A673 (cell line): ENCODE data around the gene SPTLC3. TPM values are rescaled to one million over a fixed set of nuclear protein-coding genes. Genes with fewer than 3 reads are reported as not detected.

Experiments
- BruUV-seq: library from RNA; stranded (reverse); fragments of 400-500 nt; replicated peaks from 2 replicates; lab custom pipeline; 2021; lab: Mats Ljungman, UMichigan
- CTCF ChIA-PET: fragments of 300-600 bp; sonication (Branson Sonifier 250); formaldehyde crosslinking; loops from one replicate; lab custom pipeline; 2022; ENCODE audit warnings: antibody characterized with exemption; lab: Charles Lee
- POLR2A ChIA-PET: fragments of 300-600 bp; sonication (Branson Sonifier 250); formaldehyde crosslinking; loops from one replicate; lab custom pipeline; 2022; ENCODE audit warnings: antibody characterized with exemption; ENCODE audit not compliant: low non-redundant PET; lab: Charles Lee
- DNase-seq: peaks from one replicate; pipeline ENCODE4 v3.0.0-alpha.2; 2015; ENCODE audit warnings: low spot score
- H3K27ac ChIP-seq: fragments of 200-600 bp; sonication (generic); 2 replicates; pipeline ENCODE4 v1.5.1; 2016; ENCODE audit warnings: mixed run types, low read depth, mild to moderate bottlenecking, mixed read lengths, antibody characterized with exemption, low read length; ENCODE audit not compliant: poor library complexity, severe bottlenecking
- H3K27me3 ChIP-seq: fragments of 200-600 bp; sonication (generic); replicated peaks from 2 replicates; pipeline ENCODE4 v1.6.1; 2017; ENCODE audit warnings: mixed run types, low read depth, mild to moderate bottlenecking, mixed read lengths, antibody characterized with exemption, low read length; ENCODE audit not compliant: insufficient read depth, poor library complexity
- H3K36me3 ChIP-seq: fragments of 200-600 bp; sonication (generic); 2 replicates; pipeline ENCODE4 v1.6.1; 2016; ENCODE audit warnings: mixed run types, mild to moderate bottlenecking, mixed read lengths, antibody characterized with exemption, low read length; ENCODE audit not compliant: insufficient read depth, poor library complexity, severe bottlenecking
- H3K4me1 ChIP-seq: fragments of 200-600 bp; sonication (generic); 2 replicates; pipeline ENCODE4 v1.6.1; 2017; ENCODE audit warnings: mixed run types, mild to moderate bottlenecking, mixed read lengths, antibody characterized with exemption, low read length; ENCODE audit not compliant: insufficient read depth, poor library complexity, severe bottlenecking
- H3K4me3 ChIP-seq: fragments of 200-600 bp; sonication (generic); 2 replicates; pipeline ENCODE4 v1.5.1; 2016; ENCODE audit warnings: low read depth, mixed run types, mild to moderate bottlenecking, mixed read lengths, low read length; ENCODE audit not compliant: poor library complexity, severe bottlenecking
- H3K9me3 ChIP-seq: fragments of 200-600 bp; sonication (generic); 2 replicates; pipeline ENCODE4 v1.6.1; 2016; ENCODE audit warnings: mixed run types, low read depth, mild to moderate bottlenecking, mixed read lengths, antibody characterized with exemption, low read length; ENCODE audit not compliant: poor library complexity, severe bottlenecking
- CTCF ChIP-seq: fragments of 300-800, 200-600 bp; sonication (generic); conservative IDR thresholded peaks from 2 replicates; pipeline ENCODE4 v1.5.1; 2017; ENCODE audit warnings: low read depth, mild to moderate bottlenecking, antibody characterized with exemption, low read length, moderate library complexity, mixed read lengths
- EZH2 ChIP-seq: fragments of 200-600 bp; sonication (generic); IDR thresholded peaks from 2 replicates; pipeline ENCODE4 v1.6.1; 2017; ENCODE audit warnings: borderline replicate concordance, low read depth, mild to moderate bottlenecking, mixed read lengths, antibody characterized with exemption, low read length; ENCODE audit not compliant: poor library complexity, severe bottlenecking
- intact Hi-C: fragments of 100-400 bp; cut with micrococcal nuclease; formaldehyde crosslinking; loops from one replicate; pipeline ENCODE4 v1.10.0; 2022; ENCODE audit not compliant: unreplicated experiment
- total RNA-seq: library from RNA; stranded (reverse); gene quantifications from 2 replicates; pipeline ENCODE4 v1.2.3, GENCODE V29; 2021

Gene SPTLC3
- total RNA-seq, 1 experiment from 2014 or later, result 0.06 TPM

- H3K27me3 ChIP-seq, result no peaks in the 10 kb centered on the region
- no peaks in the 10 kb centered on the region for H3K9me3 ChIP-seq
- ChIA-PET CTCF (no interaction called here), POLR2A (no interaction called here)
- no peak for DNase-seq
- intact Hi-C loops, result no loop called here
- no peak overlapping the region for H3K4me3 ChIP-seq
- no peak overlapping the region for H3K27ac ChIP-seq
- H3K4me1 ChIP-seq, result no peaks in the 10 kb centered on the region
- TF ChIP-seq EZH2 (no peak), CTCF (no peak)
- no TSS peak for BruUV-seq
- no peaks in the 10 kb centered on the region for H3K36me3 ChIP-seq
Observed at GRCh38 chr20:13017235-13017634, 8.5 kb downstream of the SPTLC3 start.

- no TSS peak for BruUV-seq
- intact Hi-C loops, result no loop called here
- H3K36me3 ChIP-seq, result no peaks in the 10 kb centered on the region
- ChIA-PET CTCF (no interaction called here), POLR2A (no interaction called here)
- TF ChIP-seq EZH2, result no peak
- no peak for TF ChIP-seq CTCF
- no peak for DNase-seq
- no peaks in the 10 kb centered on the region for H3K27me3 ChIP-seq
- H3K9me3 ChIP-seq, result no peaks in the 10 kb centered on the region
- no peak overlapping the region for H3K4me3 ChIP-seq
- no peaks in the 10 kb centered on the region for H3K4me1 ChIP-seq
- H3K27ac ChIP-seq, result no peak overlapping the region
Observed at GRCh38 chr20:13017883-13018535, 9.2 kb downstream of the SPTLC3 start.

- H3K4me1 ChIP-seq, result no peaks in the 10 kb centered on the region
Observed at GRCh38 chr20:13021205-13021970, 12.6 kb downstream of the SPTLC3 start.

More at GRCh38 chr20:13021205-13021970, 12.6 kb downstream of the SPTLC3 start:
- Histone ChIP-seq H3K36me3 (no peaks in the 10 kb centered on the region), H3K4me3 (no peak overlapping the region), H3K9me3 (no peaks in the 10 kb centered on the region), H3K27me3 (no peaks in the 10 kb centered on the region), H3K27ac (no peak overlapping the region)
- intact Hi-C loops, result no loop called here
- ChIA-PET CTCF (no interaction called here), POLR2A (no interaction called here)
- no peak for DNase-seq
- no peak for TF ChIP-seq CTCF
- no TSS peak for BruUV-seq
